Measurements from ENCODE around the gene ST6GALNAC3. TPM values are rescaled to one million over a fixed set of nuclear protein-coding genes. Genes with fewer than 3 reads are reported as not detected.

Gene ST6GALNAC3
- total RNA-seq, 2 experiments from 2014 or later = 0.50 to 1.2 TPM

DNA sequence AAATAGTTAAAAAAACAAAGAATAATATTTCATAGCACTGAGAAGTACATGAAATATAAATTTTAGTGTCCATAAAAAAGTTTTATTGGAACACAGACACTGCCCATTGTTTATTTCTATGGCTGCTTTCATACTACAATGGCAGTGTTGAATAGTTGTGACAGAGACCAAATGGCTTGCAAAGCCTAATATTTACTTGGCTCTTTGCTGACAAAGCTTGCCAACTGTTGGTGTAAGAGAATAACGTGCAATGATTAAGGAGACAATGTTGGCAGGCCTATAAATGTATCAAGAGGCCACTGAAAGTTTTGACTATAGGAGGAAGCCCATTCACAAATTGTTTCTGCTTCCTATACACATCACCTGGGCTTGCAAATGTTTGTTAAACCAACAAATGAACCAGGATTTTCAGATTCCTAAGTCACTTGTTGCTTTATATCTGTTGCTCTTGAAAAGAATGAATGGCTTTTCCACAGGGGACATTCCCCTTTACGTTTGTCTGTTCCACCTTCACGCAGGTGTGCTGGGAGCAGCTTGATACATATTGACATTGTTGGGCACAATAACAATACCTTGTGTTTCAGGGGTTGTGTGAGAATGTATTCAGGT, 5.5 kb upstream of the ST6GALNAC3 start:
- intact Hi-C loops (cut with micrococcal nuclease; ENCODE audit: unreplicated experiment) = no loop called here
- Histone ChIP-seq H3K4me2 (ENCODE audit: low read length) (no peak overlapping the region), H3K9me2 (ENCODE audit: insufficient read depth, low read length) (no peaks in the 10 kb centered on the region), H3K4me1 (ENCODE audit: insufficient read depth, low read length, poor library complexity, severe bottlenecking) (no peaks in the 10 kb centered on the region), H3K79me2 (ENCODE audit: insufficient read depth, low read depth, low read length) (no peaks in the 10 kb centered on the region), H3K9me3 (ENCODE audit: low read length) (no peaks in the 10 kb centered on the region), H4K20me1 (ENCODE audit: insufficient read depth, low read length) (no peaks in the 10 kb centered on the region), H2AFZ (ENCODE audit: low read length) (no peak overlapping the region), H3K36me3 (ENCODE audit: insufficient read depth, low read length) (no peaks in the 10 kb centered on the region), H3K4me3 (ENCODE audit: low read depth, low read length, poor library complexity, severe bottlenecking) (no peak overlapping the region), H3K27ac (ENCODE audit: low read depth, low read length, poor library complexity, severe bottlenecking) (no peak overlapping the region)
- no TSS peak for BruUV-seq (replicated peaks)
- ChIA-PET POLR2A (no interaction called here), CTCF (ENCODE audit: unreplicated experiment) (no interaction called here)
- DNase-seq (ENCODE audit: low spot score) = no peak
- TF ChIP-seq EZH2phosphoT487 (IDR thresholded peaks at IDR 0.05; ENCODE audit: borderline replicate concordance, low read depth, low read length) (no peak), CTCF (conservative IDR thresholded peaks at IDR 0.05; ENCODE audit: low read length) (no peak)

- Histone ChIP-seq H3K4me2 (ENCODE audit: low read length) (no peak overlapping the region), H3K27ac (ENCODE audit: low read depth, low read length, poor library complexity, severe bottlenecking) (no peak overlapping the region), H3K9me3 (ENCODE audit: low read length) (no peaks in the 10 kb centered on the region), H2AFZ (ENCODE audit: low read length) (no peak overlapping the region), H3K9me2 (ENCODE audit: insufficient read depth, low read length) (no peaks in the 10 kb centered on the region), H3K79me2 (ENCODE audit: insufficient read depth, low read depth, low read length) (no peaks in the 10 kb centered on the region), H4K20me1 (ENCODE audit: insufficient read depth, low read length) (no peaks in the 10 kb centered on the region), H3K4me3 (ENCODE audit: low read depth, low read length, poor library complexity, severe bottlenecking) (no peak overlapping the region), H3K36me3 (ENCODE audit: insufficient read depth, low read length) (no peaks in the 10 kb centered on the region), H3K4me1 (ENCODE audit: insufficient read depth, low read length, poor library complexity, severe bottlenecking) (no peaks in the 10 kb centered on the region)
- intact Hi-C loops (cut with micrococcal nuclease; ENCODE audit: unreplicated experiment) = no loop called here
- TF ChIP-seq EZH2phosphoT487 (IDR thresholded peaks at IDR 0.05; ENCODE audit: borderline replicate concordance, low read depth, low read length) (no peak), CTCF (conservative IDR thresholded peaks at IDR 0.05; ENCODE audit: low read length) (no peak)
- no peak for DNase-seq (ENCODE audit: low spot score)
- CTCF ChIA-PET (ENCODE audit: unreplicated experiment) = no interaction called here
- BruUV-seq (replicated peaks) = no TSS peak
- POLR2A ChIA-PET = no interaction called here
Observed at GRCh38 chr1:76070538-76070937, 4.0 kb upstream of the ST6GALNAC3 start.

DNA sequence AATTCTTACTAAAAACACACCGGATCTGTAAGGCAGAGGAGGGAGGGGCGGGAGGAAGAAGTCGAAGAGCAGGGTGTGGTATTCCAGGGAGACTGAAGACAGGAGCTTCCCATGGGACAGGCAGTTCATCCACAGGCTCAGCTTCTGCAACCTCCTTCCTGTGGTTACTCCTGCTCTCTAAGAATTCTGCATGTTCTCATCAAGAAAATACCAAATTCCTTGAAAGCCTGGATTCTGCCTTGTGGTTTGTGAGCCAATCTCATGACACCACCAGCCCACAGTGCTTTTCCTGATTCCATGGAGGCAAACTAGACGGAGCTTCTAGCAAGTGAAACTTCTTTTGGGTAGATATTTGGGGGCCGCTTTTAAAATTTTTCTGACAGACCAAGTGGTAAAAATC, 1.1 kb upstream of the ST6GALNAC3 start:
- Histone ChIP-seq H4K20me1 (ENCODE audit: insufficient read depth, low read length) (no peaks in the 10 kb centered on the region), H3K4me3 (ENCODE audit: low read depth, low read length, poor library complexity, severe bottlenecking) (no peak overlapping the region), H3K9me2 (ENCODE audit: insufficient read depth, low read length) (no peaks in the 10 kb centered on the region), H3K4me1 (ENCODE audit: insufficient read depth, low read length, poor library complexity, severe bottlenecking) (no peaks in the 10 kb centered on the region), H3K79me2 (ENCODE audit: insufficient read depth, low read depth, low read length) (no peaks in the 10 kb centered on the region), H3K36me3 (ENCODE audit: insufficient read depth, low read length) (no peaks in the 10 kb centered on the region), H3K4me2 (ENCODE audit: low read length) (no peak overlapping the region), H2AFZ (ENCODE audit: low read length) (no peak overlapping the region), H3K27ac (ENCODE audit: low read depth, low read length, poor library complexity, severe bottlenecking) (no peak overlapping the region), H3K9me3 (ENCODE audit: low read length) (no peaks in the 10 kb centered on the region)
- BruUV-seq (replicated peaks) = no TSS peak
- TF ChIP-seq CTCF (conservative IDR thresholded peaks at IDR 0.05; ENCODE audit: low read length) = no peak
- no peak for DNase-seq (ENCODE audit: low spot score)
- CTCF ChIA-PET (ENCODE audit: unreplicated experiment) = no interaction called here
- intact Hi-C loops (cut with micrococcal nuclease; ENCODE audit: unreplicated experiment) = no loop called here
- POLR2A ChIA-PET = no interaction called here

All from OCI-LY7 (cell line).